Colonic mucosa (tissue), 4 donors: ENCODE measurements around the gene DPCD. TPM values are rescaled to one million over a fixed set of nuclear protein-coding genes. Genes with fewer than 3 reads are reported as not detected.
"Not testable (repeated sequence)": the region's sequence is repeated elsewhere in the genome, so short reads cannot be mapped to it uniquely, and the experiment has no call there.

Experiments
- DNase-seq: peaks from one replicate; pipeline ENCODE4 v3.0.0-alpha.2; 2020
- H3K27ac ChIP-seq: fragments of 200-600 bp; one replicate; pipeline ENCODE4 v1.8.0; 2021
- H3K27me3 ChIP-seq: fragments of 200-600 bp; one replicate; pipeline ENCODE4 v1.8.0; 2021
- H3K36me3 ChIP-seq: fragments of 200-600 bp; one replicate; pipeline ENCODE4 v1.8.0; 2021
- H3K4me1 ChIP-seq: fragments of 200-600 bp; one replicate; pipeline ENCODE4 v1.8.0; 2021; ENCODE audit warnings: mild to moderate bottlenecking
- H3K4me3 ChIP-seq: fragments of 200-600 bp; one replicate; pipeline ENCODE4 v1.8.0; 2021
- H3K9ac ChIP-seq, 2 donors: one replicate each; pipeline ENCODE4 v1.7.0; 2013; ENCODE audit warnings: control low read depth in 2 of 2, low read depth in 2 of 2, low read length in 2 of 2
- H3K9me3 ChIP-seq: fragments of 200-600 bp; one replicate; pipeline ENCODE4 v1.8.0; 2021
- CTCF ChIP-seq: fragments of 200-600 bp; IDR thresholded peaks from one replicate; pipeline ENCODE4 v1.8.0; 2022; ENCODE audit warnings: antibody characterized with exemption, mild to moderate bottlenecking
- intact Hi-C: fragments of 100-400 bp; cut with DNase I; formaldehyde crosslinking; loops from one replicate; pipeline ENCODE4 v1.14.1; 2022
- total RNA-seq, 2 donors: library from RNA; stranded (reverse); fragmentation: NEBNext Ultra II Directional in 1 of 2; extraction: Animal tissue kit (Norgen Biotek cat#: 25700) in 1 of 2; gene quantifications; one replicate each; pipeline ENCODE4 v1.2.1, GENCODE V29; 2021
- donor health status: healthy.
- donor health status: DM: no; HTN: no; CAD: no.
- donor health status: DM: no; HTN: no; CAD: no.

Gene DPCD
- total RNA-seq, 2 donors from 2014 or later, result 19.2 to 19.4 TPM

GRCh38 chr10:101579516-101579870 is 8.6 kb upstream of the DPCD start:
- DNase-seq, result no peak
- no peak for TF ChIP-seq CTCF
- Histone ChIP-seq H3K27me3 (no peaks in the 10 kb centered on the region), H3K9me3 (no peaks in the 10 kb centered on the region), H3K27ac (no peak overlapping the region), H3K9ac (no peak overlapping the region), H3K36me3 (peaks cover 9% of the 10 kb centered on the region), H3K4me1 (no peaks in the 10 kb centered on the region), H3K4me3 (no peak overlapping the region)
- intact Hi-C loops, result no loop called here

- Histone ChIP-seq H3K4me3 (no peak overlapping the region), H3K36me3 (peaks cover 9% of the 10 kb centered on the region), H3K27me3 (no peaks in the 10 kb centered on the region), H3K9ac (no peak overlapping the region), H3K9me3 (no peaks in the 10 kb centered on the region), H3K27ac (no peak overlapping the region), H3K4me1 (no peaks in the 10 kb centered on the region)
- intact Hi-C loops, result no loop called here
- DNase-seq, result no peak
- no peak for TF ChIP-seq CTCF
Observed at GRCh38 chr10:101580486-101581399, 7.4 kb upstream of the DPCD start.

- H3K36me3 ChIP-seq, result no peaks in the 10 kb centered on the region
- no peak overlapping the region for H3K27ac ChIP-seq
- no peaks in the 10 kb centered on the region for H3K9me3 ChIP-seq
- no peak for DNase-seq
- no peak overlapping the region for H3K4me3 ChIP-seq
- TF ChIP-seq CTCF, result no peak
- no peak overlapping the region for H3K9ac ChIP-seq
- intact Hi-C loops, result loop anchor here (5.0 kb wide), 1 partner anchor 196 kb away; the partner anchor contains the start of gene NPM3
- H3K4me1 ChIP-seq, result peaks cover 4% of the 10 kb centered on the region
- no peaks in the 10 kb centered on the region for H3K27me3 ChIP-seq
Observed at GRCh38 chr10:101585841-101586240, 2.3 kb upstream of the DPCD start.

- intact Hi-C loops, result loop anchor here (5.0 kb wide), 1 partner anchor 193 kb away; the partner anchor contains the start of gene NPM3
- H3K9me3 ChIP-seq, result no peaks in the 10 kb centered on the region
- H3K27me3 ChIP-seq, result no peaks in the 10 kb centered on the region
- H3K9ac ChIP-seq, result peak overlapping the region in 1 of 2 donors; percentile 91
- peaks cover 4% of the 10 kb centered on the region for H3K4me1 ChIP-seq
- no peak overlapping the region for H3K27ac ChIP-seq
- H3K36me3 ChIP-seq, result no peaks in the 10 kb centered on the region
- DNase-seq, result no peak
- H3K4me3 ChIP-seq, result peak overlapping the region; percentile 95
- no peak for TF ChIP-seq CTCF
Observed at GRCh38 chr10:101588879-101589278, 758 bp downstream of the DPCD start.

GRCh38 chr10:101593331-101593730 is 5.2 kb downstream of the DPCD start:
- intact Hi-C loops, H3K9ac ChIP-seq: not testable (repeated sequence)

More at GRCh38 chr10:101593331-101593730, 5.2 kb downstream of the DPCD start:
- H3K27ac ChIP-seq, H3K9me3 ChIP-seq, H3K36me3 ChIP-seq, H3K4me1 ChIP-seq, H3K27me3 ChIP-seq, H3K4me3 ChIP-seq, DNase-seq: not testable (repeated sequence)
